ENCODE data around the gene SIPA1L3.
A peak's percentile ranks its signal among the peaks of the same experiment; 100 is the strongest.

Gene SIPA1L3

GRCh38 chr19:38163419-38164290 is 256.6 kb downstream of the SIPA1L3 start:
- no peak for DNase-seq

- no peak for DNase-seq
Observed at GRCh38 chr19:38164526-38164925, 257.5 kb downstream of the SIPA1L3 start.

- DNase-seq = no peak
Observed at GRCh38 chr19:38165335-38165734, 258.3 kb downstream of the SIPA1L3 start.

- DNase-seq = no peak
Observed at GRCh38 chr19:38168637-38169036, 261.6 kb downstream of the SIPA1L3 start.

- no peak for DNase-seq
Observed at GRCh38 chr19:38170334-38170733, 263.3 kb downstream of the SIPA1L3 start.

GRCh38 chr19:38172001-38172400 is 265.0 kb downstream of the SIPA1L3 start:
- no peak for DNase-seq

- no peak for DNase-seq
Observed at GRCh38 chr19:38173291-38174041, 266.5 kb downstream of the SIPA1L3 start.

- no peak for DNase-seq
Observed at GRCh38 chr19:38175422-38175821, 268.4 kb downstream of the SIPA1L3 start.

GRCh38 chr19:38180071-38180470 is 273.1 kb downstream of the SIPA1L3 start:
- no peak for DNase-seq

- no peak for DNase-seq
Observed at GRCh38 chr19:38182536-38183210, 275.7 kb downstream of the SIPA1L3 start.

- DNase-seq = no peak
Observed at GRCh38 chr19:38183251-38183897, 276.4 kb downstream of the SIPA1L3 start.

- DNase-seq = no peak
Observed at GRCh38 chr19:38184815-38185214, 277.8 kb downstream of the SIPA1L3 start.

- no peak for DNase-seq
Observed at GRCh38 chr19:38185562-38185961, 278.6 kb downstream of the SIPA1L3 start.

- DNase-seq = peak; percentile 28
Observed at GRCh38 chr19:38190061-38190460, 283.1 kb downstream of the SIPA1L3 start.

GRCh38 chr19:38190793-38191192 is 283.8 kb downstream of the SIPA1L3 start:
- no peak for DNase-seq

GRCh38 chr19:38191747-38192146 is 284.7 kb downstream of the SIPA1L3 start:
- DNase-seq = no peak

GRCh38 chr19:38193445-38193844 is 286.4 kb downstream of the SIPA1L3 start:
- DNase-seq = no peak

GRCh38 chr19:38194061-38194701 is 287.2 kb downstream of the SIPA1L3 start:
- no peak for DNase-seq

- DNase-seq = no peak
Observed at GRCh38 chr19:38195237-38195636, 288.2 kb downstream of the SIPA1L3 start.

- no peak for DNase-seq
Observed at GRCh38 chr19:38196245-38196837, 289.3 kb downstream of the SIPA1L3 start.

- no peak for DNase-seq
Observed at GRCh38 chr19:38196948-38197656, 290.1 kb downstream of the SIPA1L3 start.

Data from activated CD4-positive, alpha-beta T cell treated with anti-CD3 and anti-CD28 coated beads for 48 hours (primary cell).